Liver (tissue), 9 donors: ENCODE data around the gene B3GAT2. TPM values are rescaled to one million over a fixed set of nuclear protein-coding genes. Genes with fewer than 3 reads are reported as not detected.
A peak's percentile ranks its signal among the peaks of the same experiment; 100 is the strongest.

ENCODE experiments used
- DNase-seq: peaks from one replicate; pipeline ENCODE4 v3.0.0-alpha.2; 2017; ENCODE audit warnings: low spot score
- H3K27ac ChIP-seq, 2 donors: one replicate each; pipeline ENCODE4 v1.7.0; 2013; ENCODE audit warnings: inconsistent platforms in 2 of 2, low read length in 2 of 2, control low read depth in 1 of 2, low read depth in 1 of 2, mild to moderate bottlenecking in 1 of 2
- H3K27me3 ChIP-seq, 4 donors: one replicate each; pipeline versions ENCODE4 v1.6.1 to v1.7.0; 2013; ENCODE audit warnings: low read length in 3 of 4, inconsistent platforms in 1 of 4, mild to moderate bottlenecking in 1 of 4, moderate library complexity in 1 of 4; ENCODE audit not compliant: control insufficient read depth in 4 of 4, insufficient read depth in 4 of 4
- H3K36me3 ChIP-seq, 4 donors: one replicate each; pipeline versions ENCODE4 v1.6.1 to v1.7.0; 2013; ENCODE audit warnings: low read length in 3 of 4, mild to moderate bottlenecking in 3 of 4, low read depth in 1 of 4, moderate library complexity in 1 of 4; ENCODE audit not compliant: control insufficient read depth in 4 of 4, insufficient read depth in 3 of 4
- H3K4me1 ChIP-seq, 4 donors: one replicate each; pipeline versions ENCODE4 v1.6.1 to v1.7.0; 2013; ENCODE audit warnings: low read length in 3 of 4, mild to moderate bottlenecking in 3 of 4, moderate library complexity in 1 of 4; ENCODE audit not compliant: control insufficient read depth in 4 of 4, insufficient read depth in 4 of 4
- H3K4me3 ChIP-seq, 3 donors: one replicate each; pipeline versions ENCODE4 v1.6.1 to v1.7.0; 2013; ENCODE audit warnings: low read length in 3 of 3, control low read depth in 1 of 3, low read depth in 1 of 3, mild to moderate bottlenecking in 1 of 3
- H3K9ac ChIP-seq, 2 donors: one replicate each; pipeline ENCODE4 v1.7.0; 2013; ENCODE audit warnings: low read length in 2 of 2, mild to moderate bottlenecking in 2 of 2, moderate library complexity in 2 of 2, control low read depth in 1 of 2, low read depth in 1 of 2
- H3K9me3 ChIP-seq, 4 donors: one replicate each; pipeline versions ENCODE4 v1.6.1 to v1.7.0; 2013; ENCODE audit warnings: low read length in 3 of 4; ENCODE audit not compliant: control insufficient read depth in 4 of 4
- CTCF ChIP-seq: fragments of 150-350 bp; IDR thresholded peaks from 2 replicates; pipeline ENCODE4 v1.5.1; 2017; ENCODE audit warnings: improper control_type of control experiment, low read depth, low read length; ENCODE audit not compliant: missing input control
- FOXA1 ChIP-seq: IDR thresholded peaks from 2 replicates; pipeline ENCODE4 v1.6.1; 2016; ENCODE audit warnings: antibody characterized with exemption
- FOXA2 ChIP-seq: IDR thresholded peaks from 2 replicates; pipeline ENCODE4 v1.6.1; 2016; ENCODE audit warnings: antibody characterized with exemption
- GABPA ChIP-seq, 2 donors: IDR thresholded peaks in 1 of 2; conservative IDR thresholded peaks in 1 of 2; 2 replicates each; pipeline ENCODE4 v1.6.1; 2016; ENCODE audit warnings: antibody characterized with exemption in 2 of 2, mild to moderate bottlenecking in 1 of 2, moderate library complexity in 1 of 2
- HNF4A ChIP-seq, 2 donors: conservative IDR thresholded peaks; 2 replicates each; pipeline ENCODE4 v1.6.1; 2016; ENCODE audit warnings: antibody characterized with exemption in 2 of 2, mild to moderate bottlenecking in 2 of 2
- HNF4G ChIP-seq: IDR thresholded peaks from 2 replicates; pipeline ENCODE4 v1.6.1; 2016; ENCODE audit warnings: antibody characterized with exemption
- NR2F2 ChIP-seq: IDR thresholded peaks from 2 replicates; pipeline ENCODE4 v1.6.1; 2016; ENCODE audit warnings: antibody characterized with exemption
- RAD21 ChIP-seq, 2 donors: IDR thresholded peaks; 2 replicates each; pipeline ENCODE4 v1.6.1; 2016; ENCODE audit warnings: antibody characterized with exemption in 2 of 2, mild to moderate bottlenecking in 2 of 2
- REST ChIP-seq: IDR thresholded peaks from 2 replicates; pipeline ENCODE4 v1.6.1; 2016; ENCODE audit warnings: antibody characterized with exemption, mild to moderate bottlenecking
- RXRA ChIP-seq, 2 donors: IDR thresholded peaks; 2 replicates each; pipeline ENCODE4 v1.6.1; 2017 to 2018; ENCODE audit warnings: antibody characterized with exemption in 2 of 2, mild to moderate bottlenecking in 1 of 2
- SP1 ChIP-seq: IDR thresholded peaks from 2 replicates; pipeline ENCODE4 v1.6.1; 2018; ENCODE audit warnings: antibody characterized with exemption, mild to moderate bottlenecking
- TAF1 ChIP-seq: conservative IDR thresholded peaks from 2 replicates; pipeline ENCODE4 v1.6.1; 2016; ENCODE audit warnings: antibody characterized with exemption, mild to moderate bottlenecking
- YY1 ChIP-seq: IDR thresholded peaks from 2 replicates; pipeline ENCODE4 v1.6.1; 2016; ENCODE audit warnings: antibody characterized with exemption, mild to moderate bottlenecking
- WGBS: extraction: QIAGEN DNeasy Blood & Tissue Kit; methylation state at CpG from one replicate; pipeline ENCODE4 v1.1.7; 2013; 5-methylcytosine and 5-hydroxymethylcytosine counted together
- polyA plus RNA-seq, 2 donors: library from polyadenylated mRNA; stranded (reverse) in 1 of 2; unstranded in 1 of 2; fragments of 200-250 nt in 1 of 2; fragments of >200 nt in 1 of 2; fragmentation: Nextera tagmentation in 1 of 2; extraction: Ambion mirVana in 1 of 2; gene quantifications; one replicate each; pipeline versions ENCODE4 v1.2.1 to v1.2.3, GENCODE V29; 2013 to 2015
- total RNA-seq, 2 donors: library from RNA; depleted of rRNA; stranded (reverse); fragments of >200 nt; gene quantifications; one replicate each; pipeline ENCODE4 v1.2.3, GENCODE V29; 2014
- TF ChIP-seq, protein P1 (sequence below): IDR thresholded peaks from 2 replicates; pipeline ENCODE4 v1.6.1; 2016; ENCODE audit warnings: antibody characterized with exemption
- TF ChIP-seq, protein P2 (sequence below): IDR thresholded peaks from 2 replicates; pipeline ENCODE4 v1.6.1; 2016; ENCODE audit warnings: antibody characterized with exemption
- TF ChIP-seq, protein P3 (sequence below): IDR thresholded peaks from 2 replicates; pipeline ENCODE4 v1.6.1; 2016; ENCODE audit warnings: antibody characterized with exemption
- donor health status: healthy.
- donor health status: healthy.
- donor health status: healthy.
- donor health status: healthy.
- donor health status: healthy.

Gene B3GAT2
- under 1 TPM; under 0.01 to 0.70 TPM for total RNA-seq
- under 1 TPM; 0.02 to 0.97 TPM for polyA plus RNA-seq

DNA sequence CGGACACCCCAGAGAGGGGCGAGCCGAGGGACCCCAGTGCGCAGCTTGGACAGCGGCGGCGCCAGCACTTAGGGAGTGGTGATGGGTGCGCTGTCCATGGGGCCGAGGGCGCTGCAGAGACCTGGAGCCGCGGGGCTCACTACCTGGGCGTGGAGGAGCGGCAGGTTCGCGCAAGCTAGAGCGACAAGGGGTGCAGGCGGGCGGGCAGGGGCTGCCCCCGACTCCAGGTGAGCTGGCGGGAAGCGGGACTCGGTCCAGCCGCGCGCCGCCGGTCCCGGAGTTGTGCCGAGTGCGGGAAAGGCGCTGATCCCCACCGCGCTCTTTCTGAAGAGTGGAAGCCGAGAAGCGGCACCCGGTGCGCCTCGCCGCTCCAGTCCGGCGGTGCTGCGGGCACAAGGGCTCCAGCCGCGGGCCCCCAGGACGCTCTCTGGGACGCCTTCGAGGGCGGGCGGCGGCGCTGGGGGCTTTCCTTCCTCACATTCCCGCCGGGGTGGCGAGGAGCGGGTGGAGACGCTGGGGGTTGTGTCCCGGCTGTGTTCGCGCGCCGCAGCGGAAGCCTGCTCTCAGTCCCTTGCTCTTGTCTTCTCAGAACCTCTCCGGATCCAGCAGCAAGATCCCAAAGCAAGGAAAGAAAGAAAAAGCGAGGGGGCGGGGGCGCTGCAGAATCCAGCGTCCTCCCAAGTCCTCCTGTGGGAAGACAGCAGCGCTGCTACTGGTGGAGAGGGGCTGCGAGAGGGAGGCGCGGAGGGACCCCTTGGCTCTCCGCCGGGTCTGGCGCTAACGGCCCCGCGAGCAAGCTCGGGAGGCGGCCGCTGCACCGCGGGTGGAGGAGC, at the start of gene B3GAT2:
Gene B3GAT2, minus strand, starts transcription at position 610 of the 833 bp plus-strand sequence. CDS start 631 bp downstream, outside the sequence.
- H3K36me3 ChIP-seq = no peaks in the 10 kb centered on the region
- H3K9me3 ChIP-seq = no peaks in the 10 kb centered on the region
- H3K27me3 ChIP-seq = peaks cover 2 to 6% (median 5%) of the 10 kb centered on the region in 4 donors
- peaks cover 11 to 21% (median 18%) of the 10 kb centered on the region in 4 donors for H3K4me1 ChIP-seq
- no peak for DNase-seq
- H3K27ac ChIP-seq = no peak within 1 kb of the TSS
- TF ChIP-seq CTCF = no peak
- TF ChIP-seq HNF4G = no peak
- no peak for TF ChIP-seq RAD21 (IDR thresholded peaks at IDR 0.05)
- TF ChIP-seq GABPA (IDR thresholded peaks at IDR 0.05 in 1 of 2, conservative IDR thresholded peaks at IDR 0.05 in 1 of 2) = no peak
- TF ChIP-seq RXRA (IDR thresholded peaks at IDR 0.05) = no peak
- no peak for TF ChIP-seq SP1
- TF ChIP-seq, protein P1, sequence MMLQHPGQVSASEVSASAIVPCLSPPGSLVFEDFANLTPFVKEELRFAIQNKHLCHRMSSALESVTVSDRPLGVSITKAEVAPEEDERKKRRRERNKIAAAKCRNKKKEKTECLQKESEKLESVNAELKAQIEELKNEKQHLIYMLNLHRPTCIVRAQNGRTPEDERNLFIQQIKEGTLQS = no peak
- TF ChIP-seq FOXA1 = no peak
- TF ChIP-seq, protein P2, sequence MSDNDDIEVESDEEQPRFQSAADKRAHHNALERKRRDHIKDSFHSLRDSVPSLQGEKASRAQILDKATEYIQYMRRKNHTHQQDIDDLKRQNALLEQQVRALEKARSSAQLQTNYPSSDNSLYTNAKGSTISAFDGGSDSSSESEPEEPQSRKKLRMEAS = no peak
- TF ChIP-seq HNF4A (conservative IDR thresholded peaks at IDR 0.05) = no peak
- TF ChIP-seq FOXA2 = no peak
- no peak for TF ChIP-seq REST
- no peak for TF ChIP-seq TAF1
- no peak for TF ChIP-seq NR2F2
- no peak within 1 kb of the TSS for H3K9ac ChIP-seq
- whole genome bisulfite sequencing = 2% methylated on average over 83 of the region's 83 CpGs
- peak within 1 kb of the TSS; percentile 6 to 64 (median 54) for H3K4me3 ChIP-seq

- no peaks in the 10 kb centered on the region for H3K36me3 ChIP-seq
- no peaks in the 10 kb centered on the region for H3K4me1 ChIP-seq
- no peak overlapping the region for H3K4me3 ChIP-seq
- WGBS = 25% methylated on average over 4 of the region's 4 CpGs
- H3K27me3 ChIP-seq = no peaks in the 10 kb centered on the region
- no peak for TF ChIP-seq YY1
- no peak for TF ChIP-seq TAF1
- TF ChIP-seq GABPA (IDR thresholded peaks at IDR 0.05 in 1 of 2, conservative IDR thresholded peaks at IDR 0.05 in 1 of 2) = no peak
- TF ChIP-seq, protein P3, sequence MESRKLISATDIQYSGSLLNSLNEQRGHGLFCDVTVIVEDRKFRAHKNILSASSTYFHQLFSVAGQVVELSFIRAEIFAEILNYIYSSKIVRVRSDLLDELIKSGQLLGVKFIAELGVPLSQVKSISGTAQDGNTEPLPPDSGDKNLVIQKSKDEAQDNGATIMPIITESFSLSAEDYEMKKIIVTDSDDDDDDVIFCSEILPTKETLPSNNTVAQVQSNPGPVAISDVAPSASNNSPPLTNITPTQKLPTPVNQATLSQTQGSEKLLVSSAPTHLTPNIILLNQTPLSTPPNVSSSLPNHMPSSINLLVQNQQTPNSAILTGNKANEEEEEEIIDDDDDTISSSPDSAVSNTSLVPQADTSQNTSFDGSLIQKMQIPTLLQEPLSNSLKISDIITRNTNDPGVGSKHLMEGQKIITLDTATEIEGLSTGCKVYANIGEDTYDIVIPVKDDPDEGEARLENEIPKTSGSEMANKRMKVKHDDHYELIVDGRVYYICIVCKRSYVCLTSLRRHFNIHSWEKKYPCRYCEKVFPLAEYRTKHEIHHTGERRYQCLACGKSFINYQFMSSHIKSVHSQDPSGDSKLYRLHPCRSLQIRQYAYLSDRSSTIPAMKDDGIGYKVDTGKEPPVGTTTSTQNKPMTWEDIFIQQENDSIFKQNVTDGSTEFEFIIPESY = no peak
- no peak for TF ChIP-seq HNF4G
- TF ChIP-seq, protein P2 = no peak
- H3K9me3 ChIP-seq = no peaks in the 10 kb centered on the region
- no peak for DNase-seq
- H3K9ac ChIP-seq = no peak overlapping the region
- no peak overlapping the region for H3K27ac ChIP-seq
Observed at GRCh38 chr6:70998148-70998547, 41.3 kb upstream of the B3GAT2 start.
